KMS-11 (cell line): Measurements from ENCODE around the gene SMCO2.

Experiments used
- H2AFZ ChIP-seq: fragments of 200-600 bp; sonication (generic); 2 replicates; pipeline ENCODE4 v1.6.1; 2016; ENCODE audit warnings: antibody characterized with exemption, mixed run types, low read depth
- H3K27ac ChIP-seq: fragments of 200-600 bp; sonication (generic); 2 replicates; pipeline ENCODE4 v1.6.1; 2016; ENCODE audit warnings: mild to moderate bottlenecking, mixed run types
- H3K27me3 ChIP-seq: fragments of 200-600 bp; sonication (generic); 2 replicates; pipeline ENCODE4 v1.6.1; 2017; ENCODE audit warnings: mild to moderate bottlenecking, low read depth, mixed run types, moderate library complexity; ENCODE audit not compliant: insufficient read depth
- H3K36me3 ChIP-seq: fragments of 200-600 bp; sonication (generic); 2 replicates; pipeline ENCODE4 v1.6.1; 2017; ENCODE audit warnings: mild to moderate bottlenecking, mixed run types; ENCODE audit not compliant: insufficient read depth
- H3K4me1 ChIP-seq: fragments of 200-600 bp; sonication (generic); 2 replicates; pipeline ENCODE4 v1.6.1; 2016; ENCODE audit warnings: mild to moderate bottlenecking, low read depth, mixed run types; ENCODE audit not compliant: poor library complexity, severe bottlenecking
- H3K4me2 ChIP-seq: fragments of 200-600 bp; sonication (generic); 2 replicates; pipeline ENCODE4 v1.7.0; 2016; ENCODE audit warnings: mild to moderate bottlenecking, mixed run types
- H3K4me3 ChIP-seq: fragments of 200-600 bp; sonication (generic); IDR thresholded peaks from 2 replicates; pipeline ENCODE4 v1.6.1; 2017; ENCODE audit warnings: low read depth, low read length, mixed read lengths; ENCODE audit not compliant: insufficient read depth
- H3K79me2 ChIP-seq: fragments of 200-600 bp; sonication (generic); 2 replicates; pipeline ENCODE4 v1.6.1; 2016; ENCODE audit warnings: low read depth, mixed run types; ENCODE audit not compliant: insufficient read depth
- H3K9ac ChIP-seq: fragments of 200-600 bp; sonication (generic); 2 replicates; pipeline ENCODE4 v1.6.1; 2016; ENCODE audit warnings: mild to moderate bottlenecking, mixed run types
- H4K20me1 ChIP-seq: fragments of 200-600 bp; sonication (generic); 2 replicates; pipeline ENCODE4 v1.6.1; 2016; ENCODE audit warnings: mild to moderate bottlenecking, mixed run types; ENCODE audit not compliant: insufficient read depth
- TF ChIP-seq, protein P1 (sequence below): fragments of 200-600 bp; sonication (generic); conservative IDR thresholded peaks from 2 replicates; pipeline ENCODE4 v1.6.1; 2017; ENCODE audit warnings: low read depth, mild to moderate bottlenecking, antibody characterized with exemption, low read length, moderate library complexity, mixed read lengths

Gene SMCO2

DNA sequence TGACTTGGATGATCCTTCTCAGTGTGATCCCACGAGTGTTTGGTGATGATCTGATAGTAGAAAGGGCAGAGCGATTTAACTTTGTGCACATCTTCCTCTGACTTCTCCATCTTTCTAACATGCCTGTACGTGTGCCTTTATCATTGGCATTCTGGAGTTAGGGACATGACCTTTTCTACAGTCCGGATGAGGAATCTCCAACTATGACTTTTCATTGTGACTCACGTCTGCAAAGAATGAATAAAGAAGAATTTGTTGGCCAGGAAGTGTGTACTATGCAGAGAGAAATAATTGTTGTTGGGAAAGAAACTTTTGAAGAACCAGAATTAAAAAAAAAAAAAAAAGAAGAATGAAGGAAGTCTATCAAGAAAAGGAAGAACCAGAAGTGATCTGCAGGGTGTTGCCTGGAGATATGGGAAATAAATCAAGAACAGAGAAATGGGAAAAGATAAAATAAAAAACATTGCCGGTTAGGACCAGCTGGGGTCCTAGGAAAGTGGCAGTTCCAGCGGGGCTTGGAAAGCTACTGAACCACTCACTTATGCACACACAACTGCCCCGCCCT lies 102.8 kb downstream of the SMCO2 start:
- Histone ChIP-seq H3K36me3 (no peaks in the 10 kb centered on the region), H3K4me2 (no peak overlapping the region), H2AFZ (no peak overlapping the region), H4K20me1 (no peaks in the 10 kb centered on the region), H3K9ac (no peak overlapping the region), H3K79me2 (no peaks in the 10 kb centered on the region), H3K27ac (no peak overlapping the region), H3K27me3 (no peaks in the 10 kb centered on the region), H3K4me3 (no peak overlapping the region), H3K4me1 (peaks cover 15% of the 10 kb centered on the region)
- TF ChIP-seq, protein P1, sequence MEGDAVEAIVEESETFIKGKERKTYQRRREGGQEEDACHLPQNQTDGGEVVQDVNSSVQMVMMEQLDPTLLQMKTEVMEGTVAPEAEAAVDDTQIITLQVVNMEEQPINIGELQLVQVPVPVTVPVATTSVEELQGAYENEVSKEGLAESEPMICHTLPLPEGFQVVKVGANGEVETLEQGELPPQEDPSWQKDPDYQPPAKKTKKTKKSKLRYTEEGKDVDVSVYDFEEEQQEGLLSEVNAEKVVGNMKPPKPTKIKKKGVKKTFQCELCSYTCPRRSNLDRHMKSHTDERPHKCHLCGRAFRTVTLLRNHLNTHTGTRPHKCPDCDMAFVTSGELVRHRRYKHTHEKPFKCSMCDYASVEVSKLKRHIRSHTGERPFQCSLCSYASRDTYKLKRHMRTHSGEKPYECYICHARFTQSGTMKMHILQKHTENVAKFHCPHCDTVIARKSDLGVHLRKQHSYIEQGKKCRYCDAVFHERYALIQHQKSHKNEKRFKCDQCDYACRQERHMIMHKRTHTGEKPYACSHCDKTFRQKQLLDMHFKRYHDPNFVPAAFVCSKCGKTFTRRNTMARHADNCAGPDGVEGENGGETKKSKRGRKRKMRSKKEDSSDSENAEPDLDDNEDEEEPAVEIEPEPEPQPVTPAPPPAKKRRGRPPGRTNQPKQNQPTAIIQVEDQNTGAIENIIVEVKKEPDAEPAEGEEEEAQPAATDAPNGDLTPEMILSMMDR = no peak

DNA sequence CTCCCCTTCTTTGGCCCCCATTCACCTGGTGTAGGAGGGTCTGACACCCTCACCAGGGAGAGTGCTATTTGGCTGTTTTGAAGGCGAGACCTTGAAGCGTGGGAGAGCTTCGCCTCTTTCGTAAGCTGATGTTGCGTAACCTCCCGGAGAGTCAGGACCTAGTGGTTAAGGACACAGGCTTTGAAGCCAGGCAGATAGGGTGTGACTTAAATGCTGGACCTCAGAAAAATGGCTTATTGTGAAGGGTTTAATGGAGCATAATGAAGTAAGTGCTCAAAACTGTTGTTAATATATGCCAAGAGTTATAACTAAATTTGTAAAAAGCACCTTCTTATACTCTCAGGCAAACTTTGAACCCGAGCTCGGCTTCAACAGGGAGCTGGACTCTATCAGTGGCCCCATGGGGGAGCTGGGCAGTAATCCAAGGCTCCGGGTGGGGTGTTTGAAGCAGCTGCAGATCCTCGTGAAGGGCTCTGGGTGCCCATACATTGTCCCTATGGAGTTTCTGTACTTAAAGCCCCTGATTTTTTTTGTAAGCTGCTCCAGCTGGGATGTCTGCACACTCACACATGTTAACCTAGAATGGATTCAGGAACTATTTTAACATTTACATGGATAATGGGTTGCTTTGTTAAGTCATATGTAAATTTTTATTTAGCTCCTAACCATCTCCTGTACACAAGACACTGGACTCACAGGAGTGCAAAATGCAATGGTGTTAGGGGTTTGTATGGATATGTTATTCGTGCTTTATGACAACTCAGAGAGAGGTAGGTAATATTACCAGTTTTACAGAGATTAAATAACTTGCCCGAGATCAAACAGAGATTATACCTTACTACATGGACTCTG lies 103.5 kb downstream of the SMCO2 start:
- Histone ChIP-seq H2AFZ (no peak overlapping the region), H3K27ac (no peak overlapping the region), H3K9ac (no peak overlapping the region)

DNA sequence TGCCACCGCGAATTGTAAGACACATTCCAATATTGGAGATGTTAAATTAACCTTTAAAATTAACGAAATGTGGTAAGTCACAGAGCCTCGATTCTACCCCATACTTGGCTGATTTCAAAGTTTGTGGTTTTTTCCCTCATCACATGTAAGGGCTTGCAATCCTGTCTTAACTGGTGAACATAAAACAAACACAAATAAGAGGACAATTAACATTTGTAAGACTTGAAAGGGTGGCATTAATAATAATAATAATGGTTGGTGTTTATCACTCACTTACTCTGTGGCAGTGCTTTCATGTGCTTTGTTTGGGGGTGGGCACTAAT lies 104.1 kb downstream of the SMCO2 start:
- Histone ChIP-seq H2AFZ (no peak overlapping the region), H3K9ac (no peak overlapping the region), H3K27ac (no peak overlapping the region), H3K36me3 (no peaks in the 10 kb centered on the region), H3K79me2 (no peaks in the 10 kb centered on the region), H3K27me3 (no peaks in the 10 kb centered on the region), H4K20me1 (no peaks in the 10 kb centered on the region), H3K4me1 (peaks cover 26% of the 10 kb centered on the region), H3K4me2 (no peak overlapping the region), H3K4me3 (no peak overlapping the region)
- TF ChIP-seq, protein P1 = no peak

More for the DNA sequence above, 103.5 kb downstream of the SMCO2 start:
- H3K27me3 ChIP-seq = no peaks in the 10 kb centered on the region
- TF ChIP-seq, protein P1 = no peak
- no peaks in the 10 kb centered on the region for H4K20me1 ChIP-seq
- no peak overlapping the region for H3K4me2 ChIP-seq
- H3K4me1 ChIP-seq = peaks cover 20% of the 10 kb centered on the region
- no peaks in the 10 kb centered on the region for H3K79me2 ChIP-seq
- H3K4me3 ChIP-seq = no peak overlapping the region
- no peaks in the 10 kb centered on the region for H3K36me3 ChIP-seq

DNA sequence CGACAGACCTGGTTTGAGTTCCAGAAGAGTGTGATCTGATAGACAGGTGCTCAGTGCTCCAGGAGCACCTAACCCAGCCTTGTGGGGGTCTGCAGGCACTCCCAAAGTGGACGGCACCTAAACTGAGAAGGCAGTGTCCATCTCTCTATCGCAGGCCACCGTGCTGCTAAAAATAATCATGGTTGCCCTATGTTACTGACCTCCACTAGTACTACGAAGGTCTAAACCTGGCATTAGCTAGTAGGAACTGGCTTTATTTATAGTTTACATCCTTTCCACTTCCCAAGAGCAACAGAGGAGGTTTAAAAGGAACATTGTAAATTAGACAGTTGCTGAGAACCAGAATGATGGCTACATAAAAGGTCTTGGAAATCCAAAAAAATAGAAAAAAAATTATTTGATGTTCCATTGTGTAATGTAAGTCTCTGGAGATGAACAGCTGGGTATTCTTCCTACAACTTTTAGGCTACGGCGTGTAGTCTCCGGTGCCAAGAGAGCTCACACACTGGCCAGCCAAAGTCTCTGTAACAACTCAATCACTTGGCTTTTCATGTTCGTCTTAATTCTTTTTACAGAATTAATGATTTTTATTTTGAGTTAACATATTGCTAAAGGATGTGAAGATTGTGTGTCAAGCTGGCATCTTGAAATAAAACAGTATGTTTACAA lies 104.8 kb downstream of the SMCO2 start:
- Histone ChIP-seq H3K36me3 (no peaks in the 10 kb centered on the region), H3K27me3 (no peaks in the 10 kb centered on the region), H3K79me2 (no peaks in the 10 kb centered on the region), H2AFZ (no peak overlapping the region), H3K4me3 (no peak overlapping the region), H3K27ac (no peak overlapping the region), H3K9ac (no peak overlapping the region), H4K20me1 (no peaks in the 10 kb centered on the region), H3K4me2 (no peak overlapping the region), H3K4me1 (peaks cover 33% of the 10 kb centered on the region)
- TF ChIP-seq, protein P1 = no peak
